Suprapubic skin (tissue), 3 donors: ENCODE results near the gene ZNF629.

ENCODE experiments used
- CTCF ChIP-seq, 2 donors: fragments of 200-600 bp in 1 of 2; fragments of 450-650 bp in 1 of 2; sonication (generic) in 1 of 2; IDR thresholded peaks; one replicate each; pipeline ENCODE4 v1.5.1; 2016 to 2019; ENCODE audit warnings: antibody characterized with exemption in 2 of 2, mild to moderate bottlenecking in 1 of 2, moderate library complexity in 1 of 2
- POLR2AphosphoS5 ChIP-seq, 3 donors: sonication (generic); formaldehyde crosslinking; IDR thresholded peaks; one replicate each; pipeline ENCODE4 v1.6.1; 2017; ENCODE audit warnings: antibody characterized with exemption in 3 of 3

GRCh38 chr16:30747331-30747730 lies 39.7 kb downstream of the ZNF629 start:
- no peak for TF ChIP-seq CTCF (IDR thresholded peaks at IDR 0.05)
- no peak for TF ChIP-seq POLR2AphosphoS5 (IDR thresholded peaks at IDR 0.05)
